Limb (tissue), 2 donors: ENCODE results near the gene LAMB3.
A peak's percentile ranks its signal among the peaks of the same experiment; 100 is the strongest.

Experiments used
- DNase-seq, 2 donors: peaks; one replicate each; pipeline ENCODE4 v3.0.0-alpha.2; 2016; ENCODE audit errors: extremely low spot score in 2 of 2

The LAMB3 gene

DNA sequence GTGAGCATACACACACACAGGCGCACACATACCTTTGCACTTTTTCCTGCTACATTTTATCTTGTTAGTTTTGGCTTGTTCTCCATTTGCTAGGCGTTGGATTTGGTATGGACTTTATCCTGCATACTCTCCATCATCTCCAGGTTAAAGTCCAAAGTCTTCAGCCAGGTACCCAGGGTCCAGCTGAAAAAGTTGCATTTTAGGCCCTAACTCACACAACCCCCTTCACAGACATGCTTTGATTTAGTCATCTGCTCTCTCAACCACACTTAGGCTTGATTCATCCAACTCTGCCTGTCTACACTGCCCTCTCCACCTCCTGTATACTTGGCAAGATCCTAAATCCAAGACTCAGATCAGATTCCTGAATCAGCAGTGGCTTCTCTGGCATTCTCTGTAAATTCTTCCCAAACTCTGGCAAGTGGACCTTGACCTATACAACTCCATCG, 10.7 kb upstream of the LAMB3 start:
- DNase-seq: no peak

DNA sequence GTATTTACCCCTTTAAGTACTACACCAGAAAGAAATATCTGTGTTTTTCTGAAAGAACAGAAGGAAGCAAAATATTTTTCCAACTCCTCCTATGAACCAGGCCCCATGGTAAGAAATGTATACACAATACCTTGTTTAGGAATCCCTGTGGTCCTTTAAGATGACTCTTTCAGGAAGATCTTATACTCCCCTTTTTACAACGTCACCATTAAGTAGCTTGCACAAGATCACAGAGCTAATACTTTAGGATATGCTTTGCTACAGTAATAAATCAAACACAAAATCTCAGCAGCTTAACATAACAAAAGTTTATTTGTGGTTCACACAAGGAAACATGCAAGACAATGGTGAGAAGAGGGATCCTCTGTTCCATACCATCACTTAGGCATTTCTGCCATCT, 8.8 kb upstream of the LAMB3 start:
- no peak for DNase-seq

DNA sequence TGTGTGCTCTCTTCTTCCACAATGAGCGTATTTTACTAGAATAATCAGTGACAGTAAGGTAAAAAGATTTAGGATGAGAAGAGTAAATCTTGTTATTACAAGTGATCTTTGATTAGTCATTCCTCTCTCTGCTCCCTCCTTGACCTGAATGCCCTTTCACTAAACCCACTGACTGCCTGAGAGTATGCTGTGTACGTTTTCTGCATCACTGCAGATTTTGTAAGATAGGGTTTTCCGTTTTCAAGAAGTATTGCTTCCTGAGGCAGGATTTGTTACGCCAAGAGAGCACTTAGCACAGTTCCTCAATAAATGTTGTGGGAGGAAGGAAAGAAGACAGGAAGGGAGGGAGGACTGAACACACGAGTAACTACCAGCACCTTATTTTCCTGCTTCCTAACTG, 7.7 kb upstream of the LAMB3 start:
- no peak for DNase-seq

DNA sequence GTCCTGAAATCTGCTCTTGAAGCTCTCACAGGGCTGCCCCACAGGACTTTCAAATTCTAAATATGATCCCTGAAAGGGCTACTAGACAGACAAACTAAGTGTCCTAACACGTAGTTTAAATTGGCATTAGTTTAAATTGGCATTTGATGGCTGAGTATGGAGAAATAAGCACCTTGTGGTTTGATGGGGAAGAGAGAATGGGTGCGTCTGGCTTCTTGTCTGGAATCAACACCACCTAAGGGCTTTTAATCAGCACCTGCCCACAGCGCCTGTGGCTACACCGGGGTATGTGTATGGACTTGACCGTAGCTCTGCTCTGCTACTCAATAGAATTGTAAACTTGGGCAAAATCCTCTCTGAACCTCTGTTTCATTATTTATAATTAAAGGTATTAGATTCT, 5.7 kb upstream of the LAMB3 start:
- no peak for DNase-seq

DNA sequence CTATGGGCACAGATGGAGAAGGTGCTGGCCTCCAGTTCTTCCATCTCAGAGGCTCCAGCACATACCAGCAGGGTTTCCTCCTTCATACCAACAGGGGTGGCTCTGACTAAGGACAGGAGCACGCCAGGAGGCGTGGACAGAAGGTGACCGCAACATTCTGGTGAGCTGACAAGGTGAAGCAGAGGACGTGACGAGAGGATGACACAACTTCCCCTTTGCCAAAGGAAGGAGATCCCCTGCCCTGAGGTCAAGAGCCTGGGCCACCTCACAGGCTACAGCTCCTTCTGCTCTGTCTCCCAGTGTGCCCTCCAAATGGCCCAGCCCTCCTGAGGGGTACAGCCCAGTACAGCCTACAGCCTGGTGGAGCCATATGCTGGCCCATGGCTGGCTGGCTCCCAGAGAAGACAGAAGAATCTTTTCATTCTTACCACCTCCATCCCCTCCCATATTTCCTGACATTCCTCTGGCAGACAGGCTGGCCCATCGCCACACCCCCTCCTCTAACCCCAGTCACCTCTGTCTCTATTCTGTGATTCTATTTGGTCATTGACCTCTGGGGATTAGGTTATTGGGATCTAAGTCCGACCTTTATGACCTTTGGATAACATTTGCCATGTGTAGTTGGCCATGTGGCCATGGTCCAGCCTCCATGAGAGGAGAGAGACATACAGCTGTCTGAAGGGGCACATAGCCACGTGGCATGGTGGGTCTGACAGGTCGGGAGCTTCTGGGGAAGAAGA, 5.1 kb upstream of the LAMB3 start:
- DNase-seq: no peak

DNA sequence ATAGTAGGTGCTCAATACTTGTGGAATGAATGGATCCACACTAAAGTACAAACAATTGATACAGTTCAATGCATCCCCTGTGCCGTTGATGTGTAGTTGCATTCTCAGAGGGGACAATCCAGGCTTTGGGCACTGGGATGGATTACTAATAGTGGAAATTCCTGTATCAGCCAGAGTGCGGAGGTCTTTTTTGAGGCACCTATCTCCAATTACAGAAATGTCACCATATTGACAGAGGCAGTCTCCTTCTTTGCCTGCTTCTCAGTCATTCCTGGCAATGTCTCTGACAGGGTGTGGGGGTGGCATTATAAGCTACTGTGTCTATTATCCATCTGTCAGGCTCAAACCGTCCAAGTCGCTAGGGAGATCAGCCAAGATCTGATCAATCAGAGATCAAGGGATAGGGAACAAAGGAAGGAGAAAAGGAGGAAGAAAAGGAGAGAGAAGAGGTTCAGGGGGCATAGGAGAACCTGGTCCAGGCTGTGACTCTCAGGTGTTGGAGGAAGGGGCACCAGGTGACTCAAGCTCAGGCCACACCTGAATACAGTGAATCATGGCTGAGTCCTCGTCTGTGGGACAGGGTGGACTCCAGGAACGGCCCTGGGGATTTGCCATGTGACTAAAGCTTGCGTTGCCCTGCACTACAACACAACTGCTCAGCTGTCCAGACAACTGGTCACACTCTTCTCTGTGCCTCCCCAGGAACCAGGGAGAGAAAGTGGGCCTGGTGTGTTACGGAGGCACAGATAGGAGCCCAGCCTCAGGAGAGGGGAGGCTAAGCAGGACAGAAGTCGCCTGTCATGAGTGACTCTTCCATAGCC, 3.4 kb upstream of the LAMB3 start:
- DNase-seq: no peak

DNA sequence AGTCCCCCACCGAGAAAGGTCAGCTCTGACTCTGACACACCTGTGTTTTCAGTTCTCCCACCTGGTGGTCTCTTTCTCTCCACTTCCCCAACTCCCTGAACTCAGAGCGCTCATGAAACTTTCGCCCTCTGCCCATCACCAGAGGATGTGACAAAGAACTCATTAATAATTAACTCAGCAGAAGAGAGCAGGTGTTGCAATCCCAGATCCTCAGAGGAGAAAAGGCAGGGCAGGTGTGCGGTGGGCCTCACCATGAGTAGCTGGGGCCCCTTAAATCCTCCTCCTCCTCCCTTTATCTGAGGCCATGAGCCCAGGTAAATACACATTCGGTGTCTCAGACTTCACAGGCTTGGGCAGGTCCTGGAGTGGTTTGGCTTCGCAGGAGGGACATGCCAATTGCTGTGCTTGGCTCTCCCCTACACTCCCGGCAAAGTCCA, 1.7 kb upstream of the LAMB3 start:
- DNase-seq: no peak

DNA sequence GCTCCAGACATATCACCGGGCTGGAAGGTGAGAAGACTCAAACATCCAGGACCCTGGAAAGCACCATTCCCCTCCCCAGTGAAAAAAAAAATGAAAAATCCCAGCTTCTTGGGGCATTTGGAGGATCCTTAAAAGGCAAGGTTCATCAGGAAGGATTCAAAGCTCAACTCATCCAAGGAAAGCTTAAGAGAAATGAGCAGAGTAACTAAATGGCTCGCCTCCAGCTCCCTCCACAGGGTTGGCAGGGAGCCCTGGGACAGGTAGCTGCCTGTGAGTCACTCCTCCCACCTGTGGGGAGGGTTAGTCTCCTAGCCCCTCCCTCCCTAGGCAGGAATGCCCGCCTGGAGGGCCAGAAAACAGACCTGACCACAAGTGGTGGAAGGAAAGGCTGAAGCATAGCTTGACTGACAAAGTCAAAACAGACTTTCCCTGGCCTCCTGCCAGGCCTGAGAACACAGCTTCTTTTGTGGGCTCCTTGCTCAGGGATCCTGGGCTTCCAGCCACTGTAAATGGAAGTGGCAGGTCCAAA, 712 bp upstream of the LAMB3 start:
- peak; percentile 71 to 84 for DNase-seq

DNA sequence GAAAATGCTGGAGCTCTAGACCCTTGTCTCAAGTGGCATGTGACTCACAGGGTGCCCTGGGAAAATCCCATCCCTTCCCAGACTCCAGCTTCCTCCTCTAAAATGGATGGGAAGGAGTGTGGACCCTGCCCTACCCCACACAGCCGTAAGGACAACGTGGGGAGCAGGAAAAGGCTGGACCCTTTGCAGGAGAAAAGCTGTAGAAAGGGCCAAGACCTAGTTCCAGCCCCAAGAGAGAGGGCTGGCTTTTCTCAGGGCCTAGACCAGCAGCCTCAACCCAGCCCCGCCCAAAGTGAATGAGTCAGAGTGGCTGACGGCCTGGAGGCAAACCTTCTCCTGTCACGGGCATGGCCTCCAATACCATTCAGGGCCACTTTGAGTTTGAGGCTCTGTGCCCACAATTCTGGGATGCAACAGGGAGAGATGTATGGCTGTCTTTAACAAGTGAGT, 1.1 kb downstream of the LAMB3 start:
- no peak for DNase-seq

DNA sequence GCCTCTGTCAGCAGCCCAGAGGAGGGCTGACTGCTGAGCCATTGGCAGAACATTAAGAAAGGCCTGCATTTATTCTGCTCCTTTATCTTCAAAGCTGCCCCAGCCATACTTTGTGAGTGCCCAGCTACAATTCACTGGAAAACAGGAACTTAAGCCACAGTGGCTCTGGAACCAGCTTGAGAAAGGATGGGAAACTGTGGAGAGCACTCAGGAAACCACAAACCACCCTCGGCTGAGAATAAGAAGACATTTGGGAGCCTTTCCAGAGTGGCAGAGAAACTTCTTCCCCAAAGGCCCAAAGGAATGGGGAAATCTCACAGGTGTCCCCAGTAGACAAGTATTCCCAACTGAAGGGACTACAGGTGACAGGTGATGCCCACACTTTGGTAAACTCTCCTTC, 1.8 kb downstream of the LAMB3 start:
- DNase-seq: no peak

DNA sequence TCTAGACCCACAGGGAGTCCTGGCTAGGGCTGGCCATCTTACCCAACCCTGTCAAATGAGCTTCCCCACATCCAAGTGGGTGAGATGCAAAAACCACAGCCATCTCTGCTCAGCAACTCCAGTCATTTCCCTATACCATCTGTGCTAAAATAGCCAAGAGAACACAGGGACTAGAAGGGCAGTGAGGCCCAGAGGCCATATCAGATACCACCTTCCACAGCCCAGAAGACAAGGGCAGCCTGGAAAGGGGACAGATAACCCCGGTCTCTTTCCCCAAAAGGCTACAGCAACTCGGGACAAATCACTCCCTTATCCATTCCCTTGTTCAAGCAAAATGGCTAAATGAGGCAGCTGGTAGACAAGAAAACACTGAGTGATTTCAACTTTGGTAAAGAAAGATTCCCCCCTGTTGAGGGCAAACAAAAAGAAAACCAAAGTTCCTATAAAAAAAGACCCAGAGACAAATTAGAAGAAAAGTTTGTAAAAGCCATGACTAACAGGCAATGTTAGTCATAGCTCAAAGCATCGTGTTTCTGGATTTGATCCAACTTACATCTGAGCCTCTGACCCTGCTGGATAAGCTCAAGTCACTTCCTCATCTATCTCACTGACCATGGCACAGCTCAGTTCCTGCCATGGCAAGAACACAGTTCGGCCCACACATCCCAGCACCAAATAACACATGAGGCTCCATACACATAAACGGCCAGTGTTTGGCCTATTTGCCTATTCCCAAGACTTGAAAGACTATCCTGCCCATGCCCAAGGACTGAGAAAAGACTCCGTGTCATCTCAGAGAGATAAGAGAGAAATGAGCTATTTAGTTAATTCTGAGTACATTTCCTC, 3.1 kb downstream of the LAMB3 start:
- no peak for DNase-seq

DNA sequence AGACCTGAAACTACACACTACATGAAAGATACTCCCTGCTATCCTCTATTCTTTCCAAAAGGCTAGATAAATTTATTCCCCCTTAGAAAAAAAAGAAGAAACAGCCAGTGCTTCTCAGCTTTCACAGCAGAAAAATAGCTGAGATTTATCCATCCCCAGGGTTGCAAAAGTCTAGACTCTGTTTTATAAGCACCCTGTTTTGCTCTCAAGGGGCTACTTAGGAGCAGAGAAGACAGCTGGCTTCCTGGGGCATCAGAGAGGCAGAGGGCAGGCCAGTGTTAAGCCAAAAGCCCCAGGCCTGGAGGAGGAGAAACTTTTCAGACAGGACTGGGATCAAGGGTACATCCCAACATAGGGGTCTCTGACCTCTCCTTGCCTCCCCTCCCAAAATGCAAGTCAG, 3.9 kb downstream of the LAMB3 start:
- no peak for DNase-seq

DNA sequence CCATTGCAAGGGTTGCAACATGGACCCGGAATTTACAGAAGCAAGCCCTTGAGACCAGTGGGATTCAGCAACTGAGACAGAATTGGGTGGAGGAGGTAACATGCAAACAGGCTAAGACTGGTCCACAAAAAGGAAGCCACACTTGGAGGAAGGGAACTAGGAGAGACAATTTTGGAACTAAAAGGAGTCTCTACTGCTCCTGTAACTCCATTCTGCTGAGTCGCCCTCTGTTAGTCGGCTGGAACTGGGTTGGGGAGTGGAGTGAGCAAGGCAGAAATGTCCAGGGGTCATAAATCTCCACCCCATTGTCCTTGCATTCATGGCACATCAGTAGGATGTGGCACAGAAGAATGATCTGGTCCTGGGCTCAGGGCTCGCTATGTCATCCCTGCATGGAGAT, 5.1 kb downstream of the LAMB3 start:
- DNase-seq: no peak

DNA sequence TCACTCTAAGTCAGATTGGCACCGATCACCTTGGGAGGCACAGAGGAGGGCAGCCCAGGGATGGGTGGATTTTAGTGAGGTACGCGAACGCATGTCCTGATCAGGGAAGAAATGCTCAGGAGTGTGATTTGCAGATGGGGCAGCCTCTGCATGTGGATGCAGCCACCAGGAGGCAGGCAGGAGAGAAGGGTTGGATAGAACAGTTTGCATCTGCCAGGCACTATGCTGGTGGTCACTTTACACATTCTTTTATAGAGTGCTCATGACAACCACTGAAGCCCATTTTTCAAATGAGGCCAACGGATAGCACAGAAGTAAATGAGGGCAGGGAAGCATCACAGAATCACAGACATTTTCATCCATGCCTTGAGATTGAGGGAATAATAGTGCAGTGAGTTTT, 5.7 kb downstream of the LAMB3 start:
- DNase-seq: no peak

DNA sequence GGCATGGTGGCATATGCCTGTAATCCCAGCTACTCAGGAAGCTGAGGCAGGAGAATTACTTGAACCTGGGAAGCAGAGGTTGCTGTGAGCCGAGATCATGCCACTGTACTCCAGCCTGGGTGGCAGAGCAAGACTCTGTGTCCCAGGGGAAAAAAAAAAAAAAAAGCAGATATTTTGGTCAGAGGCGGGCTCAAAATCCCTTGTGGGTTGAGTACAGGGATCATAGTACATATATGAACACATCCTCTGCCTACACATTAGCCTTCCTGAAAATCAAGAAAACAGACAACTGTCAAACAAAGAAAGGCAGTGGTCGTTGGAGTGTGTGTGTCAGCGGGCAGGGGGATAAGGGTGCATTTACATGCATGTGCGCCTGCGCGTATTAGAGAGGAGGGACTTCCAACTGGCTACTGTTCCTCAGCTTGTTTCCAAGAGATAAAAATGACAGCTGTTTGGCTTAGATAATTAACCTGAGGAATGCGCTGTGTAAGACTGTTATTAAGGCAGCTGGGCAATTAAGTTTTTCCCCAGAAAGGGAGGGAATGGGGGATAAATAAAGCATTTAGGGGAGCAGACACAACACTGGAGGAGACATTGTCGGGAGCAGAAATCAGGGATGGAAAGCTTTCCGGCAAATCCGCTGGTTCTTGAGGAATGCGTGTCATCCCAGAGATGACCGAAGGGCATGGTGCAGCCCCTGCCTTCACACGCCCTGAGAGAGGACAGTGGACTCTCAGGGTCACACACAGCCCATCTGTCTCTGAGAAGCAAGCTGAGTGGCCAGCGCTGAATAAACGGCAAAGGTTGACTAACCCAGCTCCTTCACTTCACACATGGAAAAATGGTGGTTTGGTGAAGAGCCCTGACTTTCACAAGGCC, 6.4 kb downstream of the LAMB3 start:
- peak in 1 of 2 donors; percentile 15 for DNase-seq

DNA sequence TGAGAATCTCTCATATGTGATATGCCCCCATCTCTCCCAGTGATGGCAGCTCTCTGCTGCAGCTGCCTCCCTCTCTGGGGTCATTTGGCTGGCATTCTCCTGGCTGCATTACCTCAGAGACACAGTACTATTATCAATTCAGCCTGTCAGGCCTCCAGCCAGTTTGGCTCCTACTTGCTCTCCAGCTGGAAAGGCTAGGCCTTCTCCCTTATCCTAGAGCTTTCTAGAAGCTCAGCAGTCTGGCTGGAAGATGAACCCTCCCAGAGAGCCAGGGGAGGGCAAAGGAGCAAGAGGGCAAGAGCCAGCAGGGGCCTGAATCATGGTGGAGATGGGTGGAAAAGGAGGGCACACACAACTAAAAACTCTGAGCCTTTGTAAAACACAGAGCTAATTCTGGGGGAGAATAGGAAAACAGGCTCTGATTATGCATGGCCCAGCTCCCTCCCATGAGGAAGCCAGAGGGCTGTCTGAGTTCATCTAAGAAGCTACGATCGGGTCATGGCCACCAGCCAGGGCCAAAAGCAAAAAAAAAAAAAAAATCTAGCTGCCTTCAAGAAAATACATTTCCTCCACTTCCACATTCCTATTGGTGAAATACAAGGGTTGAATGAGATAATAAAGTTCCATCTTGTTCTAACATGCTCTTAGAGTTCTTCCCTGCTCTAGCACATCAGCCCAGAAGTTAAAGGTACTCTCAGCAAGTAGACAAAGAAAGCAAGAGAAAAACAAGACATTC, 8.8 kb downstream of the LAMB3 start:
- peak in 1 of 2 donors; percentile 23 for DNase-seq

DNA sequence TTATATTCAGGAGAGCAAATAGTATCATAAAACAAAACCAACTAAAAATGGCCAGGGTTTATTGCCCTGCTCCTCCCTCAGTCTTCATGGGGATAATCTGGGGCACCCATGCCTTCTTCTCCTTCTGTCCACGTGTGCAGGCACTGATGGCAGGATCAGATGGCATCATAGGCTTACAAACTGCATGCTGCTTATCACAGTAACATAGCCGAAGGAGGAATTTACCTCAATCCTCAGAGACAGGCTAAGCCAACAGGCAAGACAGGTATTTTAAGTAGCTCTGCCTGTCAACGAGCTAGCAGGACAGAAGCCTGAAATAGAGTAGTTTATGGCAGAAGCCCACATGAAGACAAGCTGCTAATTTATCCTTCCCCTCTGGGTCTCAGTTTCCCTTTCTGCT, 9.4 kb downstream of the LAMB3 start:
- no peak for DNase-seq

DNA sequence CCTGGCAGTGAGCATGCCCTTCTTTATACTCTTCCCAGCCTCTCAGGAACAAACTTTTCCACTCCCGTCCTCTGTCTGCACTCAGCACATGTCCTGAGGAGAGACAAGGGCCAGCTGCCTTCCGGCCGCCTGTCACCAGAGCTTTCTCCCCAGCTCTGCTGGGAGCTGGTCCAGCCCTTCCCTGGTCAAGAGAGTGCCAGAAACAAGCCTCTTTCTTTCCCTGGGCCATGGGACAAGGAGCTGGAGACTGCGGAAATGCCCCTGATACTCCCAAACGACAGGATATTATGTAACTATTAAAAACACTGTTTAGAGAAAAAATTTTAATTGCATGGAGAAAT, 10.4 kb downstream of the LAMB3 start:
- DNase-seq: peak; percentile 53 to 59

DNA sequence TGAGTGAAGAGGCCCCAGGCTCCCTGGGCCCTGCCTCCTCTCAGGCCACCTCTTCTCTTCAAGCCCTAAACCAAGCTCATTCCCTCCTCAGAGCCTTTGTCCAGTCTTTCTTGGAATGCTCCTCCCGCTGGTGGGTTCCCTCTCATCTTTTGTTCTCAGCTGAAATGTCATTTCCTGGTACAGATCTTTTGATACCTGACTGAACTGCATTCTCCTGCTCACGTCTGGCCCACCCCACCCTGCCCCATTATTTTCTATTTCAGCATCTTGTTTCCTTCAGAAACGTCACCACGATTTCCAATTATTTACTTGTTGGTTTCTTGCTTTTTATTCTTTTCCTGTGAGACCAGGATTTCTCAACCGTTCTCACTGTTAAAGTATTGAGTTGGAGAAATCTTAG, 16.4 kb downstream of the LAMB3 start:
- DNase-seq: no peak
